ENCODE results near the gene INO80C. TPM values are rescaled to one million over a fixed set of nuclear protein-coding genes. Genes with fewer than 3 reads are reported as not detected.

Gene INO80C
- total RNA-seq, 1 experiment from 2014 or later, result 51.1 TPM

- Mint-ChIP-seq H3K4me1 (peaks cover 23 to 34% of the 10 kb centered on the region in 2 experiments), H3K9me3 (no peaks in the 10 kb centered on the region; a peak in 2 of 5 replicates), H3K27ac (no peak overlapping the region), H3K27me3 (ENCODE audit: low read depth) (no peaks in the 10 kb centered on the region; the same call in 1 of the 2 replicates), H3K4me3 (no peak overlapping the region), H3K36me3 (ENCODE audit: insufficient read depth in 1 of 3, low read depth in 3 of 3) (no peaks in the 10 kb centered on the region)
- Histone ChIP-seq H2BK5ac (ENCODE audit: insufficient read length, low read length) (no peak overlapping the region), H2BK120ac (ENCODE audit: low read depth, low read length, poor library complexity, severe bottlenecking) (no peak overlapping the region), H2AK5ac (ENCODE audit: insufficient read length, low read length) (no peak overlapping the region), H3K4me1 (ENCODE audit: insufficient read depth, low read length) (peaks cover 4% of the 10 kb centered on the region; the same call in 1 of the 2 replicates), H3K23me2 (ENCODE audit: insufficient read length, low read depth, low read length, poor library complexity, severe bottlenecking) (no peaks in the 10 kb centered on the region), H3K18ac (ENCODE audit: insufficient read length, low read depth, low read length) (peak overlapping the region; percentile 58), H2AFZ (ENCODE audit: low read length) (no peak overlapping the region), H2BK15ac (ENCODE audit: low read depth, low read length) (no peak overlapping the region), H3K27me3 (ENCODE audit: insufficient read depth, low read length) (no peaks in the 10 kb centered on the region), H3K4me2 (ENCODE audit: insufficient read depth, insufficient read length, low read length) (no peak overlapping the region), H3K79me1 (ENCODE audit: insufficient read depth, low read depth, low read length, poor library complexity, severe bottlenecking) (no peaks in the 10 kb centered on the region), H3K9me3 (ENCODE audit: control insufficient read depth, low read depth, low read length) (no peaks in the 10 kb centered on the region), H3K27ac (ENCODE audit: insufficient read length, low read depth, low read length) (no peak overlapping the region), H4K91ac (ENCODE audit: insufficient read length, low read depth, low read length) (no peak overlapping the region), H2BK12ac (ENCODE audit: insufficient read length, low read depth, low read length) (no peak overlapping the region), H2BK20ac (ENCODE audit: low read depth, low read length, poor library complexity, severe bottlenecking) (no peak overlapping the region), H3T11ph (ENCODE audit: low read length) (peak overlapping the region; percentile 37), H4K5ac (ENCODE audit: insufficient read length, low read depth, low read length) (no peak overlapping the region), H3K4ac (ENCODE audit: low read depth, low read length) (no peak overlapping the region), H3K56ac (ENCODE audit: insufficient read length, low read depth, low read length) (no peak overlapping the region), H3K9ac (ENCODE audit: extremely low read depth, insufficient read length, low read length) (no peak overlapping the region), H3K14ac (ENCODE audit: insufficient read depth, low read length) (peak overlapping the region; percentile 56), H4K8ac (replicated peaks; ENCODE audit: insufficient read length, low read depth, low read length) (no peak overlapping the region), H3K23ac (ENCODE audit: insufficient read length, low read depth, low read length) (no peak overlapping the region), H3K79me2 (ENCODE audit: insufficient read depth, low read length) (no peaks in the 10 kb centered on the region), H4K20me1 (ENCODE audit: control insufficient read depth, insufficient read depth, insufficient read length) (no peaks in the 10 kb centered on the region)
- DNase-seq, result no peak
- no CpG with 5 or more reads among the region's 5 CpGs for WGBS (ENCODE audit: extremely low coverage, insufficient read length, low lambda C conversion rate)
- TF ChIP-seq CTCF (conservative IDR thresholded peaks at IDR 0.05), result no peak
Measured at GRCh38 chr18:35524226-35524625, 26.5 kb upstream of the INO80C start.
